Gastrocnemius medialis (tissue), 4 donors: ENCODE data around the gene CCN5.

ENCODE experiments used
- POLR2A ChIP-seq, 2 donors: fragments of 450-650 bp; IDR thresholded peaks; one replicate each; pipeline ENCODE4 v1.6.1; 2017; ENCODE audit warnings: antibody characterized with exemption in 2 of 2, mild to moderate bottlenecking in 2 of 2, moderate library complexity in 2 of 2
- TF ChIP-seq, protein P1 (sequence below), 5 experiments: fragments of 450-650 bp in 3 of 5; fragments of 200-600 bp in 2 of 5; sonication (generic) in 2 of 5; IDR thresholded peaks in 4 of 5; conservative IDR thresholded peaks in 1 of 5; 1 replicate in 4 of 5; 2 replicates in 1 of 5; pipeline ENCODE4 v1.5.1; 2016 to 2019; ENCODE audit warnings: antibody characterized with exemption in 5 of 5, mild to moderate bottlenecking in 3 of 5, moderate library complexity in 3 of 5

DNA sequence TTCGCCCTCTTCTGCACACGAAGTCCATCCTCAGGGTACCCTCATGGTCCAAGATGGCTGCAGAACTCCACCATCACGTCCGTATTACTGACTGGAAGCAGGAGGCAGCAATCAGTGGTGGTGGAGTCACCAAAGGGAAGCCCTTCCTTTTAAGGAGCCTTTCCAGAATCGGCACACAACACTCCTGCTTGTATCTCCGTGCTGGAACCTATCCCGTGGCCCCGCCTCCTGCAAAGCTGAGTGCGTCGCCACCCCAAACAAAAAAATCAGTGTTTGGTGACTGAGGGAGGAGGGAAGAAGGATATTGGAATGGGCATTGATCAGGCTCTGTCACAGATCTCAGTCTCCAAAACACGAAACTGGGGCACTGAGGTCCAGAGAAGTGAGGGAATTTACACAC lies 5.8 kb upstream of the CCN5 start:
- TF ChIP-seq POLR2A (IDR thresholded peaks at IDR 0.05) = no peak
- TF ChIP-seq, protein P1, sequence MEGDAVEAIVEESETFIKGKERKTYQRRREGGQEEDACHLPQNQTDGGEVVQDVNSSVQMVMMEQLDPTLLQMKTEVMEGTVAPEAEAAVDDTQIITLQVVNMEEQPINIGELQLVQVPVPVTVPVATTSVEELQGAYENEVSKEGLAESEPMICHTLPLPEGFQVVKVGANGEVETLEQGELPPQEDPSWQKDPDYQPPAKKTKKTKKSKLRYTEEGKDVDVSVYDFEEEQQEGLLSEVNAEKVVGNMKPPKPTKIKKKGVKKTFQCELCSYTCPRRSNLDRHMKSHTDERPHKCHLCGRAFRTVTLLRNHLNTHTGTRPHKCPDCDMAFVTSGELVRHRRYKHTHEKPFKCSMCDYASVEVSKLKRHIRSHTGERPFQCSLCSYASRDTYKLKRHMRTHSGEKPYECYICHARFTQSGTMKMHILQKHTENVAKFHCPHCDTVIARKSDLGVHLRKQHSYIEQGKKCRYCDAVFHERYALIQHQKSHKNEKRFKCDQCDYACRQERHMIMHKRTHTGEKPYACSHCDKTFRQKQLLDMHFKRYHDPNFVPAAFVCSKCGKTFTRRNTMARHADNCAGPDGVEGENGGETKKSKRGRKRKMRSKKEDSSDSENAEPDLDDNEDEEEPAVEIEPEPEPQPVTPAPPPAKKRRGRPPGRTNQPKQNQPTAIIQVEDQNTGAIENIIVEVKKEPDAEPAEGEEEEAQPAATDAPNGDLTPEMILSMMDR (IDR thresholded peaks at IDR 0.05 in 4 of 5, conservative IDR thresholded peaks at IDR 0.05 in 1 of 5) = no peak
